OCI-LY3 (cell line): Measurements from ENCODE around the gene IRAK2.

Experiments used
- H2AFZ ChIP-seq: fragments of 200-600, 300-600 bp; shearing (Covaris generic); 2 replicates; pipeline ENCODE4 v1.6.0; 2014; ENCODE audit warnings: antibody characterized with exemption, low read depth, low read length
- H3K27ac ChIP-seq: fragments of 200-600, 300-600 bp; sonication (generic); 2 replicates; pipeline ENCODE4 v1.5.1; 2014; ENCODE audit warnings: mild to moderate bottlenecking, low read length, moderate library complexity, mixed read lengths
- H3K27me3 ChIP-seq: fragments of 200-600, 300-600 bp; sonication (generic); 2 replicates; pipeline ENCODE4 v1.6.1; 2014; ENCODE audit warnings: low read depth, low read length, mixed read lengths
- H3K36me3 ChIP-seq: fragments of 200-600, 300-600 bp; sonication (generic); replicated peaks from 2 replicates; pipeline ENCODE3; 2014; ENCODE audit warnings: low read depth, low read length, mixed read lengths
- H3K4me1 ChIP-seq: fragments of 300-600, 200-600 bp; sonication (generic); 2 replicates; pipeline ENCODE4 v1.6.1; 2014; ENCODE audit warnings: low read length, mixed read lengths
- H3K4me2 ChIP-seq: fragments of 200-600, 300-600 bp; sonication (generic); 2 replicates; pipeline ENCODE4 v1.6.1; 2014; ENCODE audit warnings: low read length, mixed read lengths
- H3K4me3 ChIP-seq: fragments of 300-600, 200-600 bp; sonication (generic); 2 replicates; pipeline ENCODE4 v1.5.1; 2014; ENCODE audit warnings: antibody characterized with exemption, mild to moderate bottlenecking, low read length, moderate library complexity
- H3K79me2 ChIP-seq: fragments of 300-600, 200-600 bp; shearing (Covaris generic); 2 replicates; pipeline ENCODE4 v1.6.1; 2014; ENCODE audit warnings: mild to moderate bottlenecking, low read length, mixed read lengths
- H3K9ac ChIP-seq: fragments of 300-600, 200-600 bp; shearing (Covaris generic); 2 replicates; pipeline ENCODE4 v1.6.0; 2014; ENCODE audit warnings: mild to moderate bottlenecking, low read length, moderate library complexity
- H3K9me3 ChIP-seq: fragments of 200-600, 300-600 bp; shearing (Covaris generic); 2 replicates; pipeline ENCODE4 v1.6.1; 2014; ENCODE audit warnings: low read length, mixed read lengths; ENCODE audit not compliant: insufficient read depth
- H4K20me1 ChIP-seq: fragments of 200-600, 300-600 bp; sonication (generic); 2 replicates; pipeline ENCODE4 v1.6.1; 2016; ENCODE audit warnings: low read length, mixed read lengths; ENCODE audit not compliant: insufficient read depth
- CTCF ChIP-seq: fragments of 200-600, 300-600 bp; sonication (generic); IDR thresholded peaks from 2 replicates; pipeline ENCODE4 v1.5.1; 2014; ENCODE audit warnings: antibody characterized with exemption, low read length, low read depth
- EZH2phosphoT487 ChIP-seq: fragments of 200-600 bp; shearing (Covaris generic); IDR thresholded peaks from 2 replicates; pipeline ENCODE4 v1.6.1; 2018; ENCODE audit warnings: antibody characterized with exemption, mixed run types, low read depth

IRAK2 gene

GRCh38 chr3:10228248-10228950 lies 63.7 kb downstream of the IRAK2 start:
- peaks cover 25% of the 10 kb centered on the region for H3K4me1 ChIP-seq
- H3K27me3 ChIP-seq, result no peaks in the 10 kb centered on the region
- no peak overlapping the region for H3K4me3 ChIP-seq
- H3K36me3 ChIP-seq, result no peaks in the 10 kb centered on the region
- no peak overlapping the region for H3K4me2 ChIP-seq
- no peaks in the 10 kb centered on the region for H4K20me1 ChIP-seq
- H3K9ac ChIP-seq, result no peak overlapping the region
- no peak overlapping the region for H2AFZ ChIP-seq
- no peaks in the 10 kb centered on the region for H3K79me2 ChIP-seq
- H3K9me3 ChIP-seq, result no peaks in the 10 kb centered on the region
- no peak overlapping the region for H3K27ac ChIP-seq
- no peak for TF ChIP-seq CTCF
- TF ChIP-seq EZH2phosphoT487, result no peak

- Histone ChIP-seq H4K20me1 (no peaks in the 10 kb centered on the region), H3K4me3 (no peak overlapping the region), H3K27ac (no peak overlapping the region), H3K79me2 (no peaks in the 10 kb centered on the region), H3K9me3 (no peaks in the 10 kb centered on the region), H3K36me3 (no peaks in the 10 kb centered on the region), H3K4me1 (peaks cover 14% of the 10 kb centered on the region), H2AFZ (no peak overlapping the region), H3K9ac (no peak overlapping the region), H3K4me2 (no peak overlapping the region), H3K27me3 (no peaks in the 10 kb centered on the region)
- no peak for TF ChIP-seq EZH2phosphoT487
- no peak for TF ChIP-seq CTCF
Observed at GRCh38 chr3:10229576-10229975, 64.9 kb downstream of the IRAK2 start.

GRCh38 chr3:10232137-10232536 lies 67.4 kb downstream of the IRAK2 start:
- no peak overlapping the region for H3K9ac ChIP-seq
- no peak overlapping the region for H3K4me2 ChIP-seq
- H3K79me2 ChIP-seq, result no peaks in the 10 kb centered on the region
- no peaks in the 10 kb centered on the region for H3K27me3 ChIP-seq
- no peaks in the 10 kb centered on the region for H4K20me1 ChIP-seq
- TF ChIP-seq EZH2phosphoT487 (no peak), CTCF (no peak)
- H3K4me1 ChIP-seq, result no peaks in the 10 kb centered on the region; the same call in 1 of the 2 replicates
- no peak overlapping the region for H3K27ac ChIP-seq
- H3K4me3 ChIP-seq, result no peak overlapping the region
- no peaks in the 10 kb centered on the region for H3K36me3 ChIP-seq
- H3K9me3 ChIP-seq, result no peaks in the 10 kb centered on the region
- H2AFZ ChIP-seq, result no peak overlapping the region

- Histone ChIP-seq H2AFZ (no peak overlapping the region), H3K4me1 (no peaks in the 10 kb centered on the region), H3K27ac (no peak overlapping the region), H3K9ac (no peak overlapping the region), H3K27me3 (no peaks in the 10 kb centered on the region), H3K4me2 (no peak overlapping the region), H3K9me3 (no peaks in the 10 kb centered on the region), H3K79me2 (no peaks in the 10 kb centered on the region), H3K4me3 (no peak overlapping the region), H4K20me1 (no peaks in the 10 kb centered on the region), H3K36me3 (no peaks in the 10 kb centered on the region)
- no peak for TF ChIP-seq EZH2phosphoT487
- no peak for TF ChIP-seq CTCF
Observed at GRCh38 chr3:10233988-10234387, 69.3 kb downstream of the IRAK2 start.
